ENCODE measurements around the gene HHIPL1.

- TF ChIP-seq TCF7L2 (IDR thresholded peaks at IDR 0.05; ENCODE audit: low read depth, low read length) (no peak), CTCF (IDR thresholded peaks at IDR 0.05) (no peak), POLR2AphosphoS5 (IDR thresholded peaks at IDR 0.05; ENCODE audit: low read depth, low read length) (no peak), REST (IDR thresholded peaks at IDR 0.05; ENCODE audit: insufficient read depth in 1 of 2, low read depth in 2 of 2, low read length in 1 of 2) (no peak), SIN3A (IDR thresholded peaks at IDR 0.05; ENCODE audit: borderline replicate concordance, insufficient read depth, low read depth, low read length) (no peak)
Observed at GRCh38 chr14:99615497-99616157, 29.3 kb upstream of the HHIPL1 start.
